Measurements from ENCODE around the gene PZP. TPM values are rescaled to one million over a fixed set of nuclear protein-coding genes. Genes with fewer than 3 reads are reported as not detected.

The PZP gene
- total and polyA plus RNA-seq, 8 donors = 0.38 to 3.3 (median 2.5) TPM

DNA sequence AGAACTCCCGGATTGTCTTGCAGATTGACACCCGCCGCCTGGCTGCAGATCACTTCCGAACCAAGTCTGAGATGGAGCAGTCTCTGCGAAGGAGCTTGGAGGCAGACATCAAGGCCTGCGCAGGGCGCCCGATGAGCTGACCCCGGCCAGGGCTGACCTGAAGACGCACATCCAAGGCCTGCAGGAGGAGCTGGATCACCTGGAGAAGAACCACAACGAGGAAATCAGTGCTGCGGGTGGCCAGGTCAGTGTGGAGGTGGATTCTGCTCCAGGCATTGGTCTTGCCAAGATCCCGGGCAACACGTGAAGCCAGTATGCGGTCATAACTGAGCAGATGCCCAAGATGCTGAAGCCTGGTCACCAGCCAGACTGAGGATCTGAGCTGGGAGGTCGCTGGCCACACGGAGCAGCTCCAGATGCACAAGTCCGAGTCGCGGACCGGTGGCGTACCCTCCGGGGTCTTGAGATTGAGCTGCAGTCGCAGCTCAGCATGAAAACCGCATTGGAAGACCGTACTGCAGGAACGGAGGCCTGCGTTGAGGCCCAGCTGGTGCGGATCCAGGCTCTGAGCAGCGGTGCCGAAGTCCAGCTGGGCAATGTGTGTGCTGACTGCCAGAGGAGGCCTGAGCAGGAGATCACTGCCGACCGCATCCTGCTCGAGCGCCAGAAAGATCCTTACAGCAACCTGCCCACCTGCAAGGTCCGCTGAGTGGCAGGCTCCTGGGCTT lies 80.1 kb downstream of the PZP start:
- intact Hi-C loops (cut with DNase I) = no loop called here
- Histone ChIP-seq H3K27ac (no peak overlapping the region), H3K36me3 (no peaks in the 10 kb centered on the region), H3K9me3 (peaks cover 0 to 4% of the 10 kb centered on the region in 2 donors), H3K4me1 (peaks cover 1 to 10% of the 10 kb centered on the region in 2 donors), H3K4me3 (no peak overlapping the region), H3K27me3 (no peaks in the 10 kb centered on the region)
- TF ChIP-seq, protein P1, sequence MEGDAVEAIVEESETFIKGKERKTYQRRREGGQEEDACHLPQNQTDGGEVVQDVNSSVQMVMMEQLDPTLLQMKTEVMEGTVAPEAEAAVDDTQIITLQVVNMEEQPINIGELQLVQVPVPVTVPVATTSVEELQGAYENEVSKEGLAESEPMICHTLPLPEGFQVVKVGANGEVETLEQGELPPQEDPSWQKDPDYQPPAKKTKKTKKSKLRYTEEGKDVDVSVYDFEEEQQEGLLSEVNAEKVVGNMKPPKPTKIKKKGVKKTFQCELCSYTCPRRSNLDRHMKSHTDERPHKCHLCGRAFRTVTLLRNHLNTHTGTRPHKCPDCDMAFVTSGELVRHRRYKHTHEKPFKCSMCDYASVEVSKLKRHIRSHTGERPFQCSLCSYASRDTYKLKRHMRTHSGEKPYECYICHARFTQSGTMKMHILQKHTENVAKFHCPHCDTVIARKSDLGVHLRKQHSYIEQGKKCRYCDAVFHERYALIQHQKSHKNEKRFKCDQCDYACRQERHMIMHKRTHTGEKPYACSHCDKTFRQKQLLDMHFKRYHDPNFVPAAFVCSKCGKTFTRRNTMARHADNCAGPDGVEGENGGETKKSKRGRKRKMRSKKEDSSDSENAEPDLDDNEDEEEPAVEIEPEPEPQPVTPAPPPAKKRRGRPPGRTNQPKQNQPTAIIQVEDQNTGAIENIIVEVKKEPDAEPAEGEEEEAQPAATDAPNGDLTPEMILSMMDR (IDR thresholded peaks at IDR 0.05) = no peak
- no peak for ATAC-seq
- DNase-seq = peak in 1 of 4 donors; percentile 66

DNA sequence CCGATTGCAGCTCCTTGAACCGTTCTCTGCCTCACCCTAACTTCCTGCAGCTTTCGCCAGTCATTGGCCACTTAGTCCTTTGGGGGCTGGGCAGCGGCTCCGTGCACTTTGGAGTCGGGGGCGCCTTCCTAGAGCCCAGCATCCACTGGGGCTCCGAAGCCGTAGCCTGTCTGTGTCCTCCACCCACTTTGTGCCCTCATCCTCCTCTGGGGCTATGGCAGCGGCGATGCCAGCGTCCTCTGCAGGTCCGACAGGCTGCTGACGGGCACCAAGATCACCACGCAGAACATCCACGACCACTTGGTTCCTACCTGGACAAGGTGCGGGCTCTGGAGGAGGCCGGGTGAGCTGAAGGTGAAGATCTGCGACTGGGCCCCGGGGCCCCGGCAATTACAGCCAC lies 80.7 kb downstream of the PZP start:
- ATAC-seq (no peak), DNase-seq (peak in 1 of 4 donors; percentile 56)
- Histone ChIP-seq H3K36me3 (no peaks in the 10 kb centered on the region), H3K9me3 (peaks cover 0 to 4% of the 10 kb centered on the region in 2 donors), H3K27me3 (no peaks in the 10 kb centered on the region), H3K4me3 (no peak overlapping the region), H3K4me1 (peaks cover 0 to 15% of the 10 kb centered on the region in 2 donors), H3K27ac (no peak overlapping the region)
- intact Hi-C loops (cut with DNase I) = no loop called here
- TF ChIP-seq, protein P1 (IDR thresholded peaks at IDR 0.05) = no peak

DNA sequence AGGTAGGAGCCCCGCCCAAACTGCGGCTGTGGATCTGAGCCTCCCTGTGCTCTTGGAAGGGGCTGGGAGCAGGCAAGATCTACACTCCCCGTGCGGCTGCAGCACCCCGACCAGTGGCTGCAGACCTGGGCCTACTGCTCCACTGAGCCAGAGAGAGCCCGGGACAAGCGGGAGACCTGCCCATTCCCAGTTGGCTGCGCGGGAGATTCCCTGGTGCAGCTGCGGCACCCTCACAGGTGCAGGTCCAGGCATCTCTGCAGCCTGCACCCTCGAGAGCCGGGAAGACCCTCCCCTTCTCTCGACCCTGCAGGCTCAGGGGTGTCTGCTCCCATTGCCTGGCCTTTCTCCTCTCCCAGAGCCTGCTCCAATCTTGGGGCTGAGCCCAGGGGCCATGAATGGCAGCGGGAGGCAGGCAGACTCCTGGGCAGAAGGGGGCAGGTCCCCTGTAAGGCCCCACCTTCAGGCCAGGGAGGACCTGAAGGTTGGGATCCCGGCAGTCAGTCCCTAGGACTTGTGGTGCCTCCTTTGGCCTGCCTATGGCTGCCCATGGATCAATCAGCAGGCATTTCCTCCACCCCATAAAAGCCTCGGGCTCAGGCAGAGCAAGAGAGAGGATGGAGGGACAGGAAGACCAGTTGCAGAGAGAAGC lies 83.7 kb downstream of the PZP start:
- Histone ChIP-seq H3K4me3 (no peak overlapping the region), H3K27ac (peak overlapping the region; percentile 65 to 71), H3K36me3 (no peaks in the 10 kb centered on the region), H3K27me3 (no peaks in the 10 kb centered on the region), H3K9me3 (no peaks in the 10 kb centered on the region), H3K4me1 (peaks cover 0 to 15% of the 10 kb centered on the region in 2 donors)
- TF ChIP-seq, protein P1 (IDR thresholded peaks at IDR 0.05) = no peak
- DNase-seq (peak in 1 of 4 donors; percentile 61), ATAC-seq (no peak)
- intact Hi-C loops (cut with DNase I) = no loop called here

DNA sequence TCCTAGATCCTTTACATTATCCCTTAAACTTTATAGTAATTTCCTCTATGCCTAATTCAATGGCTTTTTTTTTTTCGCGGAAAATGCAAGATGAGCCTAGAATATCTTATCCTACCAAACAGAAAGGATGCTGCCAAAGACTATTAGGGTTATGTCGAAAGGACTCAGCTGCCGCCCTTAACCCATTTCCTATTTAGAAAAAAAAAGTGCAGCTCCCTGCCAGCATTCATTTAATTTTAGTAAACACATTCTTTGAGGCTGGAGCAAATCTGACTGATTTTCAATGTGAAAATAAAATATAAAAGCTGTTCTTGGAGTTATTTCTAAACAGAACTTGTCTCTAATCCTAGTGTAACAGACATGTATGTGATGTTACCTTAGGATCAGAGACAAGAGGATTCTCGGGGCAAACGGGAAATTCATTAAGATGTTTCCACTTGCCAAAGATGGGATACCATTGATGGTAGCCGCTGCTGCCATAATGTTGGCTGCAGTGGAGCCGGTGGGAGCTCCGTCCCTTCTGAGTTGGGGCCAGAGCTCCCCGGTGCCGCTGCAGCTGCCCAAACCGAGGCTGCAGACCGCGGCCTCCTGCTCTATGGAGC lies 84.3 kb downstream of the PZP start:
- intact Hi-C loops (cut with DNase I) = no loop called here
- no peaks in the 10 kb centered on the region for H3K36me3 ChIP-seq
- no peaks in the 10 kb centered on the region for H3K27me3 ChIP-seq
- peak overlapping the region; percentile 65 to 71 for H3K27ac ChIP-seq
- ATAC-seq (peak; percentile 40), DNase-seq (peak in 2 of 4 donors; percentile 84 to 89)
- no peaks in the 10 kb centered on the region for H3K9me3 ChIP-seq
- no peak overlapping the region for H3K4me3 ChIP-seq
- TF ChIP-seq, protein P1 (IDR thresholded peaks at IDR 0.05) = no peak
- peaks cover 3 to 19% of the 10 kb centered on the region in 2 donors for H3K4me1 ChIP-seq

DNA sequence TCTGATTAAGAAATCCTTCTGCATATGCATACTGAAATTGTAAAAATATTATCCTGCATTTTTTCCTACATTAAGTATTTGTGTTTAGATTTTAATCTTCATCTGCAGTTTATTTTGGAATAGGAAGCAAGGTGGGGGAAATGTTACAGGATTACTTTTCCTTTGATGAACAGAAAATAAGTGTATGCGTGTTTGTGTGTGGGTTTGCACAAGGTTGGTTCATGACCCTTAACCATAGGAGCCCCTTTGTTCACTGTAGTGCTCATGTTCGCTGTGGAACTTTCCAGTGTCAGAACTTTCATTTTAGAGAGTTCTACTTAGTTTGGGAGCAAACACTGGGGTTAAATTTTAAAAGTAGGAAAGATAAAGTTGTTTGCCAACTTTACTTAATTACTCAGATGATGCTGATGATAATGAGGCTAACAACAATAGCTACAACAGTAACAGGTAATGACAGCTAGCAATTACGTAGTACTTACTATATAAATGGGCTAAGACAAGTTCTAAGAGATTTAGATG lies 86.0 kb downstream of the PZP start:
- TF ChIP-seq, protein P1 (IDR thresholded peaks at IDR 0.05) = no peak
- Histone ChIP-seq H3K4me3 (no peak overlapping the region), H3K27ac (peak overlapping the region; percentile 50 to 65), H3K27me3 (no peaks in the 10 kb centered on the region), H3K36me3 (no peaks in the 10 kb centered on the region), H3K4me1 (peaks cover 15 to 36% of the 10 kb centered on the region in 2 donors), H3K9me3 (no peaks in the 10 kb centered on the region)
- no peak for ATAC-seq
- DNase-seq = no peak
- intact Hi-C loops (cut with DNase I) = no loop called here
